Stimulated activated CD4-positive, alpha-beta T cell treated with anti-CD3 and anti-CD28 coated beads, Interleukin-15, amount 100 ng/mL, for 1 hour (primary cell): ENCODE measurements around the gene POLR3G.

Experiments used
- DNase-seq, 2 donors: peaks; one replicate each; pipeline ENCODE4 v3.0.0-alpha.2; 2020; ENCODE audit warnings: low read depth in 1 of 2, low spot score in 1 of 2

The POLR3G gene

DNA sequence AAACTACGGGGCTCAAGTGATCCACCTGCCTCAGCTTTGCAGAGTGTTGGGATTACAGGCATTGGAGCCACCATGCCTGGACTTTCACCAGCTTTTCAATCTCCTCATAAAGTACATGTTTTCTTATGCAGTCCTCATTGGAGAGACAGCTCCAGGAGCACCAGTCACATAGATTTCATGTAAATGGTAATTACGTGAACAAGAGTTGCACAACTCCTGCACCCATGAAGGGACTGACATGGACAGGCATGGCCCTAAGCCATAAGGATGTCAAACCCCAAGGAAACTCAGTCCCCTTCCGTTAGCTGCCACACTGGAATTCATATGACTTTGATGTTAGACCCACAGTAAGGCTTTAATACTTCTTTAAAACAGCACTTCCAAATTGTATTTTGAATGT is 76.3 kb downstream of the POLR3G start:
- DNase-seq = no peak

DNA sequence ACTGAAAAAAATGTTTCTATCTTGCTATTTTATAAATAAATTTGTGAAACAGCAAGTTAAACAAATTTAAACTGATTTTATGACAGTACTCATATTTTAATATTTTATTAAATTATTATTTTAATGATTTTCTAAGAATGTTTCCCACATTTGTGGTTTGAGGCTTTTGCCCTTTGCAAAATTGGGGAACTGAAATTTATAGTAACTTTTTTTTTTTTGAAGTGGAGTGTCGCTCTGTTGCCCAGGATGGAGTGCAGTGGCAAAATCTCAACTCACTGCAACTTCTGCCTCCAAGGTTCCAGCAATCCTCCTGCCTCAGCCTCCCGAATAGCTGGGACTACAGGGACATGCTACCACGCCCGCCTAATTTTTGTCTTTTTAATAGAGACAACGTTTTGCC is 76.7 kb downstream of the POLR3G start:
- DNase-seq = no peak

DNA sequence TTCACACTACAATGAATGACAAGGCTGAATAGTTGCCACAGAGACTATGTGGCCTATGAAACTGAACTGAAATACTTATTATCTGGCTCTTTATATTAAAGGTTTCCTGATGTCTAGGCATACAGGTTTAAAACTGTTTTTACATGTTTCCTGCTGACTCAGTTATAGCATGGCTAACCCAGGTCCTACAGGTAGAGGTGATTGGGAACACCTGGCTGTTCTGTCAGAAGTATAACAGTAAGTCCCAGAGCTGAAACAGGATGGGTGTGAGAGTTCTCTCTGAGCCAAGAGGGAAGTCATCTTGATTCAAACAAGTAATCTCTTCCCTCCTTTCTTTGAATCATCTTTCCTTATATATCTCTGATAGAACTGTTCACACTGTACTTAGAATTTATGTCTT is 79.0 kb downstream of the POLR3G start:
- DNase-seq = no peak

DNA sequence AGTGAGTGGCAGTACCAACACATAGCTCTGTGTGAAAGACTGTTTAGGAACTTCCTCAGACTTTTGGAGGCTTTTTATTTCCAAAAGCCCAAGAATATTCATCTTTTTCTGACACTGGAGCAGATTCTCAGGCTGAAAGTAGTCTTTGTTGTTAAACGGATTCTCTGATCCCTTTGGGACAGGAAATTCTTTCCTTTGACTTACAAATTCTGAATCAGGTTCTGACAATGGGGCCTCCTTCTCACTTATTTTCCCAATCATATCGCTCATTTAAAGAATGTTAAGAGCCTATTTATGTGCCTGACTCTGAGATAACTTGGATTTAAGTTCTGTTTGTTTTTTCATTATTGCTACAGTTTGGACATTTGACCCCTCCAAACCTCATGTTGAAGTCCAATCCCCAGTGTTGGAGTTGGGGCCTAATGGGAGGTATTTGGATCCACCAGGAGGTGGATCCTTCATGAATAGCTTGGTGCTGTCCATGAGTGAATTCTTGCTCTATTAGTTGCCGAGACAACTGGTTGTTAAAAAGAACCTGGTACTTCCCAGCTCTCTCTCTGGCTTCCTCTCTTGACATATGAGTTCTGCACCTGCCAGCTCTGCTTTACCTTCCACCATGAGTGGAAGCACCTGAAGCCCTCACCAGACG is 79.8 kb downstream of the POLR3G start:
- no peak for DNase-seq

DNA sequence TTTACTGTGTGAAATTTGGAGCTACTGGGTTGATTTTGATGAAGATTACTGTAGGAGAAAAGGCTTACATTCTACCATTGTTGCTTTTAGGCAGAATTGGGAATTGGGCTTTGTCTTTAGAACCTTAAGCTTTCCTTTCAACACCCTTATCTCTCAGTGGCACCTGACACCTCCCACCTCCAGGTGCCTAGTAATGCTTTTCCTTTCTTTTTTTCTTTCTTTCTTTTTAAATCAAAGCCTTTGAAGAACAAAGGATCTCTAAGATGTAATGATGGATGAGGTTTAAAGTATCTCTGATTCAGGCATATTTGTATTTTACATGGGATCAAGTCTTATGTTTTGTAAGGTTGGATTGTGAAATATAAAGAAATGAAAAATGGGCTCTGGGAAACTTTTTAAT is 81.0 kb downstream of the POLR3G start:
- no peak for DNase-seq

DNA sequence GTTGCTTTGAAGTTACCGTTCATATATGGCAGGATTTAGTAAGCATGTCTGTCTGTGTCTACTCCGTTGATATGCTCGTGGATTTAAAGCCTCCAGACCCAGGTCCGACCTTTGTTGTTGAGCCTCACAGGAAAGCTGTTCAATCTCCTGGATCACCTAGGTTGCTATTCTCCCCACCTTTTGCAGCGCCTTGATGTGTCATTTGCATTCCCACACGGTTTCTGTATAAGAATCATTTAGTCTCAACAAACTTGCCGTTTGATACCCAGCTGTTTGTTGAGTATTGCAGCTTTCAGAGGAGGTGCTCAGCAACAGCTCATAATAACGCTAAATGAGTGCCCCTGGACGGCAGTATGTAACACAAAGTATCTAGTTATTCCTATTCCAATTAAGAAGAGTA is 82.7 kb downstream of the POLR3G start:
- no peak for DNase-seq

DNA sequence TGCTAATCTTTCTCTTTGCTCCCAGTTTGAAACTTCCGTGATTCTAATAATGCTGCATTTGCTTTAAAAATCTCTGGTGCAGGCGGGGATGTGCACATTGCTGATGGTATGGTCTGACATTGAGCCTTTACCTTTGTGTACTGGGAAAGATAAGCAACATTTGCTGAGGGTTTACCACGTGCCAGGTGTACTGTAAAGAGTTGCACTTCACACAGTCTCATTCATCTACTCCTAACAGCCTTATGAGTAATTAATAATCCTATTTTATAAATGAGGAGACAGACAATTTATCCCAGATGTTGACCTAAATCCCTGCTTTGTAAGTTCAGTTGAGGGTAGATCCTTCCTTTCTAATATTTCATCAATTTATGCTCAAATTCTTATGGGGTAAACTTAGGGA is 83.2 kb downstream of the POLR3G start:
- DNase-seq = no peak

DNA sequence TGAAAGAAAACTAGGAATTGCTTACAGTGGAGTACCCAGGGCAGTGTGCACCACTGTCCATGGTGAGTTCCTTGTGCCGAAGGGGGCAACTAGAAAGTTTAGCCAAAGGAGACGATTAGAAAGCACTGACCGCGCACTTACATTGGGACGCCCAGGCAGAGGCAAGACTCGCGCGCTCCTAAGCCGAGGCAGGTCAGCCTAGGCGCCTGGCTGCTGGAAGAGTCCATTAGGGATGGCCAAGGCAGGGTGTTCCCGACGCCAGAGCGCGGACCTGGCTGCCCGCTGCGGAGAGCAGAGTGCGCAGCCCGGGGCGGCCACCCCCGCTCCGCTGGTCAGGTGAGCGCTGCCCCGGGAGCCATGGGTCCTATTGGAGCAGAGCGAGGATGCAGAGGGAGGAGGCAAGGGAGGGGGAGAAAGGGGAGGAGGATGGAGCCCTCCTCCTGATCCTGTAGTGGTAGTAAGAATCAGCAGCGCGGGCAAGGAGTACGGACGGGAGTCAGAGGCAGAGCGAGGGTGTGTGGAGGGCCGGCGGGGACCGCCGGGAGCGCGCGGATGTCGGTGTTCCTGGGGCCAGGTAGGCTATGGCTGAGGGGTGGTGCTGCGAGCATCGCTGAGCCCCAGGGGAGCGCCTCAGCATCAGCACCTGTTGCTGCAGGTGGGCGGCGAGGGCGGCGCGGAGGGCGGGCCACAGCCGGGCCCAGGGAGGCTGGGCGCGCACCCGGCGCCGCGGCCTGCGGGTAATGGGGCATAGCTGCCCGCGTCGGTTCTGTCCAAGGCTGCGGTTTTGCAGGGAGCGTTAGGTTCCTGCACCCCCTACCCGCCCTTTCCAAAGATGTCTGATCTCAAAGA is 83.9 kb downstream of the POLR3G start, which contains the start of gene ADGRV1:
TSS of gene ADGRV1 (plus strand) at position 454 of the 849 bp plus-strand sequence. CDS start at position 553, 99 bp downstream.
- no peak for DNase-seq

DNA sequence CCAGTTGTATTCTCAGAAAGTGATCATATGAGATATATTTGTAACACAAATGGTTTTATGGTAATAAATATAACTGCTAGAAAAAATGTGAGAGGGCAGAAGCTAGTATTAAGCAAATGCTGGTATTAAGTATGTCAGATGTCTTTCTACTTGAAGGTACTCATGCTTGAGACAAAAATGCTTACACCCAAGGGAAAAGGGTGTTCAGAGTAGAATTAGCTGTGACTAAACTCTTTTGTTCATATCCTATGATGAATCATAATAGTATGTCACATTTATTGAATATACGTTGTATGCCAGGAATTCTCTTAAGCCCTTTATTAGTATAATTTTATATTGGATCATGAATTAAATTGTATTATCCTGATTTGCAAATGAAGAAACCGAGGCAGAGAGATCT is 86.1 kb downstream of the POLR3G start:
- DNase-seq = no peak

DNA sequence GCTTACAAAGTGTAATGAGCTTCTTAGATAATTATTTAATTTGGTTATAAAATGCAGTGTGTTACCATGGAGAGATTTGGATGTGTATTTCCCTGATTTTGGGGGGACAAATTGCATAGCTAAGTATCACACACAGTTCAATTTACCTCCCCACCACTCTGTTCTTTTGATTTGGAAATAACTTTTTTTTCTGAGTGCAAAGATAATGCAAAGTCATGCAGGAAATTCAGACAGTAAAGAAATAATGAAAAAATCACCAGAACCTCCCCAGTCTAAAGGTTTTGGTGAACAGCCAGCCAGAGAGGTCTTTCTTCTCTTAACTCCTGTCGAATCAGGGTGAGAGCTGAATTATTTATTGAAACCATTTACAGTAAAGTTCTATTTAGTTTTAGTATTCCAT is 87.1 kb downstream of the POLR3G start:
- no peak for DNase-seq

DNA sequence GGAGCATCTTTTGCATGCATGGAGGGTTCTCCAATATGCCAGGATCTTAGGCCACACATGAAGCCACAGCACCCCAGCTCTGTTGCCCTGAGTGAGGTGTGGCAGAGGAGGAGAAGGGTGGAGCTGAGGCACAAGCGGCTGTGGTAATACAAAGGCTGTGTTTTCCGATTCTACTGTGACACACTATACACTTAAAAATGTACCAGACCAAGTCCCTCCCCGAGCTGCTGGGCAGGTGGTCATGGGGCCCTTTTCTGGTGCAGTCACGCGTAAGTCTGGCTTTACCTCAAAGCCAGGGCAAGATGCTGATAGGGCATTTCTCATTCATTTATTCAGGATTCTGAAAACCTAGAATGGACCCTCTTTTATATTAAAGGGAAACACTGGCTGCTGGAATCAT is 87.7 kb downstream of the POLR3G start:
- DNase-seq = no peak

DNA sequence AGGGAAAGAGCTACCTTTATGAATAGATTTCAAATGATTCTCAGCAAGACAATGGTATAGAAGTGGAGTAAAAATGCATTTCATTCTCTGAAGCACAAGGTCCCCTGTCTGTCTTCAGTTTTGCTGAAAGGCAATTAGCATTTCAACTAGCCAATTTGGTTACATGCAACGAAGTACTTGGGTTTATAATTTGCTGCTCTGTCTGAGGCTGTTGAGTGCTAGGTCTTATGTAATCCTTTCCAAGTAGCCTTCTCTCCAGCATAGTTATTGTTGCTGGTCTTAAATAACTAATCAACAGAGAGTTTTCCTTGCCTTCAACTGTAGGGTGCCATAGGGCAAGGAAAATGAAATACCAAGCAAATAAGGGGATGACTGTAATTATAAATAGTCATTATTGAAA is 88.4 kb downstream of the POLR3G start:
- no peak for DNase-seq
